Heart left ventricle (tissue), 16 donors: ENCODE measurements around the gene IQSEC1. TPM values are rescaled to one million over a fixed set of nuclear protein-coding genes. Genes with fewer than 3 reads are reported as not detected.

Source experiments
- ATAC-seq, 4 donors: fragments of 200-7000 bp; cut with Tn5 transposase; one replicate each; pipeline ENCODE4 v1.9.1; 2020 to 2022; ENCODE audit warnings: moderate library complexity in 4 of 4, mild to moderate bottlenecking in 3 of 4, moderate number of reproducible peaks in 1 of 4
- DNase-seq, 5 donors: peaks; one replicate each; pipeline ENCODE4 v3.0.0-alpha.2; 2020
- H3K27ac ChIP-seq, 12 donors: fragments of 200-600 bp; sonication (generic) in 4 of 12; one replicate each; pipeline versions ENCODE4 v1.5.0 to v1.8.0; 2016 to 2022; ENCODE audit warnings: mild to moderate bottlenecking in 2 of 12
- H3K27me3 ChIP-seq, 9 donors: fragments of 200-600 bp; sonication (generic) in 2 of 9; one replicate each; pipeline versions ENCODE4 v1.5.1 to v1.8.0; 2016 to 2022; ENCODE audit warnings: mild to moderate bottlenecking in 3 of 9
- H3K36me3 ChIP-seq, 9 donors: fragments of 200-600 bp; sonication (generic) in 2 of 9; one replicate each; pipeline versions ENCODE4 v1.5.0 to v1.8.0; 2018 to 2022; ENCODE audit warnings: mild to moderate bottlenecking in 2 of 9
- H3K4me1 ChIP-seq, 12 donors: fragments of 200-600 bp; sonication (generic) in 4 of 12; one replicate each; pipeline versions ENCODE4 v1.5.0 to v1.8.0; 2016 to 2022; ENCODE audit warnings: mild to moderate bottlenecking in 3 of 12
- H3K4me3 ChIP-seq, 12 donors: fragments of 200-600 bp; sonication (generic) in 4 of 12; one replicate each; pipeline versions ENCODE4 v1.5.0 to v1.8.0; 2017 to 2022; ENCODE audit warnings: mild to moderate bottlenecking in 9 of 12, moderate library complexity in 4 of 12
- H3K9me3 ChIP-seq, 12 donors: fragments of 200-600 bp; sonication (generic) in 4 of 12; one replicate each; pipeline versions ENCODE4 v1.5.0 to v1.8.0; 2016 to 2022; ENCODE audit warnings: mild to moderate bottlenecking in 1 of 12
- CTCF ChIP-seq, 12 donors: fragments of 200-600 bp; sonication (generic) in 4 of 12; IDR thresholded peaks; one replicate each; pipeline versions ENCODE4 v1.5.0 to v1.8.0; 2018 to 2022; ENCODE audit warnings: antibody characterized with exemption in 12 of 12, mild to moderate bottlenecking in 5 of 12
- POLR2A ChIP-seq, 2 donors: fragments of 450-650 bp; IDR thresholded peaks; one replicate each; pipeline ENCODE4 v1.6.1; 2017; ENCODE audit warnings: antibody characterized with exemption in 2 of 2, mild to moderate bottlenecking in 2 of 2, moderate library complexity in 2 of 2
- WGBS, 4 donors: extraction: QIAGEN DNeasy Blood & Tissue Kit in 2 of 4; methylation state at CpG; one replicate each; pipeline versions ENCODE4 v1.1.5 to v1.1.7; 2013 to 2018; 5-methylcytosine and 5-hydroxymethylcytosine counted together
- intact Hi-C, 10 donors: fragments of 100-400 bp; cut with DNase I; formaldehyde crosslinking; loops; one replicate each; pipeline versions ENCODE4 v1.11.1 to v1.14.2; 2022
- polyA plus RNA-seq, 2 donors: library from polyadenylated mRNA; stranded (reverse); fragments of 200-250 nt; gene quantifications; one replicate each; pipeline ENCODE4 v1.2.3, GENCODE V29; 2013
- total RNA-seq, 9 donors: library from RNA; depleted of rRNA in 2 of 9; stranded (reverse); fragments of >200 nt in 2 of 9; fragmentation: NEBNext Ultra II Directional in 3 of 9; extraction: Animal tissue kit (Norgen Biotek cat#: 25700) in 3 of 9; gene quantifications; one replicate each; pipeline versions ENCODE4 v1.1.0 to v1.2.4, GENCODE V29; 2016 to 2023
- donor health status: ischemic (EF 13 %, LVEDD 7.1; RV severe dilation, severe dysfunction).
- donor health status: healthy with polysubstance abuse.
- donor health status: DM: no; HTN: yes; CAD: no.
- donor health status: DM: no; HTN: no; CAD: no.
- donor health status: ischemic (EF 25% LVEDD 6.9; RV normal size, moderate dysfunction).
- donor health status: ischemic (EF 25% LVEDD 5.7; RV mildly dilated, moderate dysfunction).
- donor health status: healthy.
- donor health status: DM: yes; HTN: yes; CAD: no.
- donor health status: ischemic (EF 35%, LVEDD 5.7; RV mildly dilated, moderate dysfunction).
- donor health status: nonischemic (EF 11% LVEDD 7.7; RV severe dilation, severe dysfunction).
- donor health status: DM: yes; HTN: yes; CAD: no.
- donor health status: PGD.
- donor health status: ischemic (EF 29% LVEDD 5.4; RV normal size, mild dysfunction).
- donor health status: nonischemic (EF 23%, LVEDD 6.1; RV moderate dilation, normal function).

Gene IQSEC1
- total and polyA plus RNA-seq, 11 donors: 28.8 to 79.1 (median 62.2) TPM

- Histone ChIP-seq H3K27me3 (peaks cover 0 to 13% (median 0%) of the 10 kb centered on the region in 9 donors), H3K4me3 (no peak overlapping the region), H3K36me3 (no peaks in the 10 kb centered on the region), H3K27ac (no peak overlapping the region), H3K9me3 (peaks cover 0 to 11% (median 5%) of the 10 kb centered on the region in 12 donors), H3K4me1 (peaks cover 0 to 13% (median 8%) of the 10 kb centered on the region in 12 donors)
- TF ChIP-seq CTCF (IDR thresholded peaks at IDR 0.05) (no peak), POLR2A (IDR thresholded peaks at IDR 0.05) (no peak)
- DNase-seq (peak in 1 of 5 donors; percentile 19), ATAC-seq (no peak)
- intact Hi-C loops: loop anchor here in 9 of 10 donors (1.0 to 10.0 kb wide), 7 partner anchors 24 to 788 kb away; no protein-coding TSS in a partner anchor
- 80 to 93% (median 85%) methylated on average over 5 to 6 of the region's 6 CpGs for WGBS, 4 donors
These were observed 206.4 kb downstream of the IQSEC1 start for GRCh38 chr3:12866836-12867235.

GRCh38 chr3:12865271-12865670 is 208.0 kb downstream of the IQSEC1 start:
- TF ChIP-seq CTCF (IDR thresholded peaks at IDR 0.05) (no peak), POLR2A (IDR thresholded peaks at IDR 0.05) (no peak)
- Histone ChIP-seq H3K36me3 (no peaks in the 10 kb centered on the region), H3K4me3 (no peak overlapping the region), H3K9me3 (peaks cover 0 to 11% (median 5%) of the 10 kb centered on the region in 12 donors), H3K4me1 (peaks cover 0 to 13% (median 8%) of the 10 kb centered on the region in 12 donors), H3K27me3 (peaks cover 0 to 13% (median 0%) of the 10 kb centered on the region in 9 donors), H3K27ac (no peak overlapping the region)
- DNase-seq (no peak), ATAC-seq (no peak)
- intact Hi-C loops: loop anchor here in 8 of 10 donors (5.0 to 10.0 kb wide), 5 partner anchors 117 to 790 kb away; no protein-coding TSS in a partner anchor
- 90 to 94% (median 91%) methylated on average over 4 of the region's 4 CpGs for WGBS, 4 donors

- 87 to 93% (median 92%) methylated on average over 8 of the region's 8 CpGs for WGBS, 4 donors
- intact Hi-C loops: loop anchor here in 5 of 10 donors (10.0 kb wide), 4 partner anchors 122 to 792 kb away; no protein-coding TSS in a partner anchor
- Histone ChIP-seq H3K4me3 (no peak overlapping the region), H3K27ac (no peak overlapping the region), H3K27me3 (no peaks in the 10 kb centered on the region), H3K36me3 (no peaks in the 10 kb centered on the region), H3K4me1 (peaks cover 0 to 4% (median 0%) of the 10 kb centered on the region in 12 donors), H3K9me3 (peaks cover 0 to 11% (median 5%) of the 10 kb centered on the region in 12 donors)
- DNase-seq: no peak
- no peak for ATAC-seq
- no peak for TF ChIP-seq POLR2A (IDR thresholded peaks at IDR 0.05)
- no peak for TF ChIP-seq CTCF (IDR thresholded peaks at IDR 0.05)
These were observed 210.8 kb downstream of the IQSEC1 start for GRCh38 chr3:12862387-12862786.

- no peaks in the 10 kb centered on the region for H3K36me3 ChIP-seq
- DNase-seq: no peak
These were observed 211.6 kb downstream of the IQSEC1 start for GRCh38 chr3:12861611-12862010.

More at GRCh38 chr3:12861611-12862010, 211.6 kb downstream of the IQSEC1 start:
- TF ChIP-seq POLR2A (IDR thresholded peaks at IDR 0.05) (no peak), CTCF (IDR thresholded peaks at IDR 0.05) (no peak)
- Histone ChIP-seq H3K4me3 (no peak overlapping the region), H3K27ac (no peak overlapping the region), H3K4me1 (peaks cover 0 to 4% (median 0%) of the 10 kb centered on the region in 12 donors), H3K27me3 (no peaks in the 10 kb centered on the region), H3K9me3 (peaks cover 0 to 11% (median 5%) of the 10 kb centered on the region in 12 donors)
- WGBS, 4 donors: 69 to 86% (median 75%) methylated on average over 5 of the region's 5 CpGs
- intact Hi-C loops: loop anchor here in 5 of 10 donors (10.0 kb wide), 4 partner anchors 123 to 793 kb away; no protein-coding TSS in a partner anchor
- ATAC-seq: no peak
